HG03045 (cell line): ENCODE data around the gene DSCAM.

Source experiments
- ATAC-seq: cut with Tn5 transposase; IDR thresholded peaks from one replicate; pipeline ENCODE4 v1.9.1; 2021; ENCODE audit warnings: mild to moderate bottlenecking, moderate library complexity; ENCODE audit not compliant: unreplicated experiment

DSCAM gene

DNA sequence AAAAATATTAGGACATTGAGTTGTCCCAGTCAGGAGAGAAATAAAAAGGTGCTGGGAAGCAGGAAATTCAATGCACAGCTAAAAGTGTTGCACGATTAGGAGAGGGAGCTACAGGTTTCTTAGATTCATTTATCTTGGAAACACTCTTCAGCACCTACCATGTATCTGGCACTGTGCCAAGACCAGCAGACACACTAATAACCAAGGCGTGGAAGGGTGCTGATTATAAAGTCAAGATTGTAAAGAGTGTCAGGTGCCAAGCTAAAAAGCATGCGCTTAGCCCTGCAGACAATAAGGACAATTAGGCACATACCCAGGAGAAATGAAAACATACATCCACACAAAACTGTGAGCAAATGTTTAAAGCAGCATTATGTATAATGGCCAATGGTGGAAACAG lies 129.9 kb downstream of the DSCAM start:
- no peak for ATAC-seq

DNA sequence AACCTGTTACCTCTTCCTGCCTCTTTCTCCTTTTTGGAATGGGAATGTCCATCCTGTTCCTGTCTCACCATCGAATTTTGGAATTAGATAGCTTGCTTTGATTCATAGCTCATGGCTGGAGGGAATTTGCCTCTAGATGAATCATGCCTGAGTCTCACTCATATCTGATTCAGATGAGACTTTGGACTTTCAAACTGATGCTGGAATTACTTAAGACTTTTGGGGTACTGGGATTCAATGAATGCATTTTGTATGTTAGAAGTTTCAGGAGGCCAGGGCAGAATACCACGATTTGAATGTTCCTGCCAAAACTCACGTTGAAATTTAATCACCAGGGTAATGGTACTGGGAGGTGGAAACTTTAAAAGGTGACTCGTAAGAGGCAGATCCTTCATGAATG lies 132.4 kb downstream of the DSCAM start:
- ATAC-seq: no peak

DNA sequence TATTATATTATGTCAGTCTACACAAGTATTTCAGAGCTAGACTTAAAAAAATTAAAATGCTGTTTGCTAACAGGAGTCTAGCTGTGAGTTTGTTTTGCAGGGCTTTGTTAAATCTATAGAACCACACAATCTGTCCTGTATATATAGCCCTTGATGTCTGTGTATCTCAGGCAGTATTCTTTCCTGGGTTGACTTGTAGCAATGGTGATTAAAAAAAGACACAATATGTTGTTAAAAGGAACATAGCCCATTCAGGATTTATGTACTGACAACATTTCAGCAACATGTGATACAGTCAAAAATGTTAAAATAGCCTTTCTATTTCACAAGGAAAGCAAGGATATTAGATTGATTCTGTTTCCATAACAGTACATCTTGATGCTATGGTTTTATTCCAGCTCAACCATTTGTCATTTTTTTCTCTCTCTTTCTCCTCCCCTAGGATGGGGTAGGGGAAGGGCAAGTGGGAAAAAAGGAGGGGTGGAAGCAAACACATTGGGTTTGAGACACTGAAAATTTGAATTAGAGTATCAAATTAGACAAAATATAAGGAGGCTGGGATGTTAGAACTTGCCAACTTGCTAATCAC lies 139.2 kb downstream of the DSCAM start:
- no peak for ATAC-seq

DNA sequence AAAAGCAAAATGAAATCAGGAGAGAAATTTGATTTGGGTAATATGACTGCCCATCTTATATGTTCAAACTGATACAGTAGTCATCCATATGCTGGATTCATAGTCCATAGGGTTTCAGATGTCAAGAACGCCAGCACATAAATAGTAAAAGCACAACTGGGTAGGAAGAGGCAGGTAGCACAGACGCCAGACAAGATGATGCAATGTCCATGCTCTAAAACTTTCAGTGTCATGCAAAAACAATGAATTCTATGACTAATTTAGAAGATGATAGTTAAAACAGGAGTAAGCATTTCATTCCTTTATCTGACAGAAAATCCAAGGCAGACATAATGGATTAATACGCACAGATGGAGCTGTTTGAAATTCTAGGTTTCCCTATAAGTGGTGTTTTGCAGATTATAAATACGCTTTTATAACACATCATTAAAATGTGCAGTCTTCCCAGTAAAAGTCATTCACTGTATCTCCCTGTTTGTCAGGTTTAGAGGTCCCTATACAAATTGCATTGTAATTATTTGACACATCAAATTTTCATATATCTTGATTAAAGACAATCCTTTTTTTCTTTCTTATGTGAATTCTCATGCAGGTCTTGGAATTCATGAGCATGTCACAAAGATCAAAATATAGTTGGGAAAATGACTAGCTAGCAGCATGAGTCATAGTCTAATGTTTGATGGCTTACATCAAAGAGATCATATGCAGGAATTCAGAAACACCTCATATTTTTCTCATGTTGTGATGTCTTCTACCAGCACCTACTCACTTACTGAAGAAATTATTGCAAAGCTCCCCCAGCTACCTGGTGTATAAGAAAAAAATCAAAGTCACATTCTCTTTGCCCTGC lies 139.9 kb downstream of the DSCAM start:
- no peak for ATAC-seq

DNA sequence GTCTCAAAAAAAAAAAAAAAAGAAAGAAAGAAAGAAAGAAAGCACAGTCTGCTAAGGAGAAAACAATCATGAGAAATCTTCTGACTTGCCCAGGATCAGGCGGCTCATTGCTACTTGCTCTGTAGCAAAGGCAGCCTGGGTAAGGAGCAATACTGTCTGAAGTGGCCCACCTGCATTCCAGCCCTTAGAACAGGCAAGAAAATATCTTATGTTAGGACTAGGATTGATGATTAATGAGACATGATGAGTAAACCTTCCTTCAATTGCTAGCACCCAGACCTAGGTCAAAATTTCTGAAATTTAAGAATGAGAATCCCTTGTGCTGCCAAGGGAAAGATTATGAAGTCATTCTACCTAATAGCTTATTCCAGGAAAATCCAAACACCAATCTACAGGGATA lies 140.8 kb downstream of the DSCAM start:
- no peak for ATAC-seq

DNA sequence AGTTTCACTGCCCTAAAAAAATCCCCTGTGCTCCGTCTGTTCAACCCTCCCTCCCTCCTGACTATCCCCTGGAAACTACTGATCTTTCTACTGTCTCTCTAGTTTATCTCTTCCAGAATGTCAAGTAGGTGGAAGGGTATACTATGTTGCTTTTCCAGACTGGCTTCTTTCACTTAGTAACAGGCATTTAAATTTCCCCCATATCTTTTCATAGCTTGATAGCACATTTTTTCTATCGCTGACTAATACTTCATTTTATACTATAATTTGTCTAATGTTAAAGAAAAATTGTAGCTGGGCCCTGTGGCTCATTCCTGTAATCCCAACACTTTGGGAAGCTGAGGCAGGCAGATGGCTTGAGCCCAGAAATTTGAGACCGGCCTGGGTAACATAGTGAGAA lies 142.8 kb downstream of the DSCAM start:
- no peak for ATAC-seq

DNA sequence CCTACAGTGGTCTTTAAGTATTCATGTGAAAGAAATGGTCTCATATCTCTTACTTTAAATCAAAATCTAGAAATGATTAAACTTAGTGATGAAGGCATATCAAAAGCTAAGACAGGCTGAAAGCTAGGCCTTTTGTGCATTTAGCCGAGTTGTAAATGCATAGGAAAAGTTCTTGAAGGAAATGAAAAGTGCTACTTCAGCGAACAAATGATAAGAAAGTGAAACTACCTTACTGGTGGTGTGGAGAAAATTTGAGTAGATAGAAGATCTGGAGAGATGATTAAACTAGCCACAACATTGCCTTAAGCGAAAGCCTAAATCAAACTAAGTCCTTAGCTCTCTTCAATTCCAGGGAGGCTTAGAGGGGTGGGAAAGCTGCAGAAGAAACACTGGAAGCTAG lies 147.6 kb downstream of the DSCAM start:
- ATAC-seq: no peak

DNA sequence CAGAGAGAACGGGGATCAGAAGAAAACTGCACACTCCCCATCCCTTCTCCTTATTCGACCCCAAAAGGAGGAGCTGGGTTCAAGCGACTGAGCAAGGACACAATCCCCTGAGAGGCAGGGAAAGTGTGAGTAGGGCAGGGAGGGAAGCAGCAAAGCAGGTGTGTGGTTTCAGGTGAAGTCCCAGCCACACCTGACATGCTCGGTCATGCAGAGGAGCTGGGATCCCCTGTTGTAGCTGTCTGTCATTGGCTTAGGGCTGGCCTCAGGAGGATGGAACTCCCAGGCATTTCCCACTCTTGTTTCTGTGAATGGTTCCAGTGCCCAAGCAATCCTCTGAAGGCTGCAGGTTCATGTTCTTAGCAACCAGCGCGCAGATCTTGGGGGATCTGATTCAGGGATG lies 150.7 kb downstream of the DSCAM start:
- ATAC-seq: no peak

DNA sequence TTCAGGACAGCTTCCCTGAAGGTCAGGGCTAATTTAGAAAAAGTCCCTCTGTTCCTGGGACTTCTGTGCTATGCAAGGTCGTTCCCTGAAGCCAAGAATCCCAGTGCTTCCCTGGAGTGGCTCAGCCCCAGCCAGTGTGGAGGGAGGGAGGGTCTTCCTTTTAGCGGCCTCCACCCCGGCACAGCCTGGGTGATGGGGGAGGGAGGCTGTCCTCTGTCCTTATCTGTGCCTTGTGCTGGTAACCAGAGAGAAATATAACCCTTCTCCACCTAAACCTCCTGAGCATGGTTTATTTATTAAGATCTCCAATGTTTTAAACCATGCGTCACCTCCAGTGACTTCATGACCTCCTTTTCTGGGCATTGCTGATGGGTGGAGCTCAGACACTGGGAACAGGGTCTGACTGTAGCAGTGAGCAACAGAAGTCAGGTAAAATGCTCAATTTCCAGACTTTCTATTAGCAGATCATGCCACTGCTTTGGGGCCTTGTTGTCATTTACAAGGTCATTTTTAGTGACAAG lies 157.1 kb downstream of the DSCAM start:
- ATAC-seq: no peak

DNA sequence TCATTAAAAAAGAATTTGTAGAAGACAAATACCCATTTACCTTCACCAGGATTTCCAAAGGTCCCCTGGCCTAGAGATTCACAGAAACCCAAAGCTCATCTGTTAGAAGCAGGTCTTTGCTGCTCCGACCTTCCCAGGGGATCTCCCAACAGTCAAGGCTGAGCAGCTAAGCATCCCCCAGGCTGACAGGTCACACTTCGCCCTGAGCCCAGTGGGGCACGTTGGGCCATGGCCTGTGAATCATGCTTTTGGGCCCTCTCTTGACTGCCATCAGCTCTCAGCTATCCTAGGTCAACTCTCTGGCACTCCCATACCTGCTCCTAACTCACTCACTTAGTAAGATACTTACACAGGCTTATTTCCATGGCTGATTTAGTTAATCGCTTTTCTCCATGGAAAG lies 157.7 kb downstream of the DSCAM start:
- ATAC-seq: no peak

DNA sequence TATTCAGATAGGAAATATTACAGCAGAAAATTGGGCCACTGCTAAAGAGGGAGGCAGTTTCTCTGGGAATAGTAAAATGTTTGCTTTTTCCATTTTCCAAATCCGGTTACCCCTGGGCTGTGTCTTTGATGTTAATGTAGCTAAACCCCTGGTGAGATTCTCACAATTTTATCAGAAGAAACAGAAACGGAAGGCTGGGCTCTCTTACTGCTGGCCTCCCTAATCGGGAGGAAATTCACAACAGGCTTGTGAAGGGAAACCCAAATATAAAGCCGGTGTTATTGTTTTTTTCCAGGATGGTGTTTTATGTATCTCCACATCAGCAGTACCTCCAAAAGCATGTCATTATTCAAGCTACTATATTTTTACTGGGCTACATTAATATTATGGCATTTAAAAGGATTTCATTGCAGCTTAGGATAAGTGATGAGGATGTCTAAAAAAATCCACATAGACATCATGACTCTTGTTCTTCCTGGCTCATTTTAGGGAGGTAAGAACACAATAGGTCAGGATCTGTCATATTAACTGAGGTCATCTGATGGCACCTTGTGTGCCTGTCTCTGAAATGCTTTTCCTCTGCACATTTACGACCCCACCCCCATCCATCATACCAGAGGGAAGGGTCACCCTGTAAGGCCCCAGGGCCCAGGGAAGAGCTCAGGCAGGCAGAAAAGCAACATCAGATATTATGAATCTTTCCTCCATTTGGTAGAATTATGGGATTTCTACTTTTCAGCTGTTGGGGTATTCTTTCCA lies 158.7 kb downstream of the DSCAM start:
- no peak for ATAC-seq

DNA sequence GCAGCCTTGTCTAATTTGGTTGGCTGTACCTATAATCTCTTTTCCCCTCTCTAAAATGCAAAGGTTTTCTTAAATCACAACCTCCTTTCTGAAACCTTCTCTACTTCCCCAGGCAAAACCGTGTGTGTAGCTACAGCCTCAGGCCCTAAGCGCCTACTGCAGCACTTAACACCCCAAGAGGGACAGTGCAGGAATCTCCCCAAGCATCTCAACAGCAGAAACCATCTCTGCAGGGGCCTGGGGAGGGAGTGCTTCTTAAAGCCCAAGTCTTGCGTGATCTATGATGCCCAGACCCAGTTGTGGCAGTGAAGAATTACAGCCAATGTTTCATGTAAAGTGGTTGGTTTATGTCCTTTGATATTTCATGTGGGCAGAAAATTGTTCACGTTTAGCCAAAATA lies 159.3 kb downstream of the DSCAM start:
- no peak for ATAC-seq

DNA sequence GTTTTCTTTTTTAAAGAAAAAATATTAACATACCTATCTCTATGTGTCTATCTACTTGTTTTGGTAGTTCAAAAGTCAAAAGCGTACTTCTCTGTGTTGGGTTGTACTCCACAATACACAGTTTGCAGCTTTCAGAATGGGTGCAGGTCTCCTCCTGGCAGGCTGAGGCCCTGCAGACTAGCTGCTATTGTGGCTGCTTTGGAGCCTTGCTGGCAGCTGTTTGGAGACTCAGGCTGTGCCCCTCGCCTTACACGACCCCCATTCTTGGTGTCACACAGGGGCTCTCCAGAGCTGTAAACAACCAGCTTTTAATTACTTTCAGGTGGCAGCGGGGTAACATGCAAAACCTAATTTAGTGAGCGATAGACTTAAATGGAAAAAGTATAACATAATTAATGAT lies 160.4 kb downstream of the DSCAM start:
- no peak for ATAC-seq

DNA sequence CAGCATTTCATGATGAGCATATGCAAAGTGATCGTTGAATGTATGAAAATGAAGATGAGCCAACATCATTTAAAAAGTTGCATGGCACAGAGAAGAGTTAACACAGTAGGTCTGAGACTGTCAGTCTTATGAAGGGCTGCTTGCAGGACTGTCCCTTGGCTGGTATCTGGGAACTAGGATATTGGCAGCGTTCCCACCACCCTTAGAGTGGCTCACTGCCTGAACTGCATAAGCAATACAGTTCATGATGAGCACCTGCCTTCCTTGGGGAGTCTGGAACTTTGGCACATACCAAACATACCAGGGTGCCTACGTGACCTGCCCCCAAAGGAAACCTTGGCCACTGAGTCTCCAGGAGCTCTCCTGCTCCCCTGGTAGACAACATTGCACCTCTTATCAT lies 161.8 kb downstream of the DSCAM start:
- no peak for ATAC-seq

DNA sequence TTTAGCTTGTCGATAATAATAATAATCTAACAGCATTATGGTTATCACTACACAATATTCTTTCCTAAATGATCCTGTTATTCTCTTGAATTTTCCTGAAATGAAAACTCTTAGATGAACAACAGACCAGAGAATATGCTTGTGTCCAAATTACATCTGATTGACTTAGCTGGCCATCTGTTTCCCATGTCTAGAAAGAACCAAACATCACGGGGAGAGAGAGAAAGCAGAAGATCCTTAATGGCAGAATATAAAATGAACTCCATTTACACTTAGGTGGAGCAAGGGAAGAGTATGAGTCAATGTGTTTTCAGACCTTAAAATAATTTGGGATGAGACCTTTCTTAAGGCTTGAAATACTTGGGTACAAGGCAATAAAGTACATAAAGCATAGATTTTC lies 162.2 kb downstream of the DSCAM start:
- ATAC-seq: no peak

DNA sequence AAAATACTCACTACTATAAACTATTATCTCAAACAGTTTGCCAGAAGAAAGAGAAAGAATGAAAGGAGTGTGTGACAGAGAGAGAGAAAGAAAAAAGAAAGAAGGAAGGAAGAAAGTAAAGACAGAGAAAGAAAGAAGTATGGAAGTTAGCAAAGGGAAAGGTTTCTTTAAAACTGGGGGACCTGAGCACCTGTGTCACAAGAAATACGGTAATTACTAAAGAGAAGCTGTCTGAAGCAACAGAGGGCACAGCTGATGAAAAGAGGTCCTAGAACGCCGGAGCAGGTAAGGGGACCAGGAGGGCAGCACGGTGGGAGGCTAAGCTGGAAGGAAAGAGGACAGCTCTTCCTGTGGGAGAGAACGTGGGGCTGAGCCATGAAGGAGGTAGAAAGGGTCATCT lies 163.6 kb downstream of the DSCAM start:
- ATAC-seq: no peak

DNA sequence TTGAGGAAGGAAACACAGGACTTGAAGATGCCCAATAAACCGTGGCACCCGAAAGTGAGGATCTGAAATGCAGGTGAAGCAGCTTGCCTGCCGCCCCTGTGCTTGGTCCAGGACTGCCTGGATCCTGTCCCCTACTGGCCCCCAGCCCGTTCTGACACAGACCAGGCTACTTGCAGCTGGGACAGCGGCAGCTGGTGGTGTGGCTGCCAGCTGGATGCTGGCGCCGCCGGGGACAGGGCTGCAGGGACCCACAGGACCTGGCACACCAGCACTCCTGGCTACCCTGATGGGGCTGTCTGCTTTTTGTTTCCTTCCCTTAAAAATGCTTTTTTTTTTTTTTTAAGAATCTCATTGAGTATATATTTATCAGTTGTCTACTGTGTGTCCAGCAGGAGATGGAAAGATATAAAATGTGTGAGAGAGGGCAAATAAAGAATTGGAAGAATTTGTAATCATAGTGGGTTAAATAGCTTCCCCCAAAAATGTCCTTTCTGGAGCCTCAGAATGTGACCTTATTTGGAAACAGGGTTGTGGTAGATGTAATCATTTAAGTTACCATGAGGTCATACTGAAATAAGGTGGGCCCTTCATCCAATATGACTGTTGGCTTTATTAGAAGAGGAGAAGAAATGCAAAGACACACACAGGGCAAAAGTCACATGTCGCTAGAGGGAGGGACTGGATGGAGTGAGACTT lies 165.6 kb downstream of the DSCAM start:
- ATAC-seq: no peak

DNA sequence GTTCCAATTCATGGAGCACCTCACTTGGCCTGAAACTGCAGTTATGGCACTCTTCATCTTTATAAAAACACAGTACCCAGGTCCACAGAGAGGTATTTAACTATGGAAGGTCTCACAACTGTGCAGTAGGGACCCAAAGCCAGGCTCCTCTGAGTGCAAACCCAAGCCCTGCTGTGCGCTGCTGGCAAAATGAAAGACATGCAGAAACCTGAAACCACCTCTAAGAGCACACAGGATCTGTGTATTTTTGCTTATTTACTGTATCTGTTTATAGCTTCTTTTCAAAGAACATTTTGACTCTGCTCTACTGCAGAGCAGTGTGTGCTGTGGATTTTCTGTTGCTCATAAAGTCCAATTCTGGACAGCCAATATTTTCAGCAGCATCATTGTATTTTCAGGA lies 166.6 kb downstream of the DSCAM start:
- ATAC-seq: no peak

DNA sequence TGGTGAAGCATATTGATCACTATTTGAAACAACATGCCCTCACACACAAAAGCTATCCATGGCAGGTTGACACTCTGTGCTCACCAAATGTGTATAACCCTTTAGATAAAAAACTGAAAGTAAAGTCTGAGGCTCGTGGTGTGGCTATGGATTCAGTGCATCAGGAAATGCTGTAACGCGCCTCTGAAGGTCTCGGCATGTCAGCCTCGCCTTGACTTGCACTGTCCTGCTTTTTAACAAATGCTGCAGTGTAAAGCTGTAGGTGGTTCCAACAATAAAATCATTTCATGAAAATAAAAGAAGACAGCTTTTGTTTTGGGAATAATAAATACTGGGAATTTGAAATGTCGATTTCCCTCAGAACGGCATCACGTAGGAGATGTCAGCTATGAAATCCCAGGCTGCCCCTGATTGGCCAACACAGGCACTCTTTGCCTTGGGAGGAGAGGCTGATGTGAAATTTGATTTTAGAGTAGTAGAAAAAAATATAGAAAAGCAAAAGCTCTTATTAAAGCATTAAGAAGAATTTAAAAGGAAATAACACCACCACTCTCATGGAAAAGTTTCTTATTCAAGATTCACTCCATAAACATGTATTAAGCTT lies 168.2 kb downstream of the DSCAM start:
- ATAC-seq: no peak

DNA sequence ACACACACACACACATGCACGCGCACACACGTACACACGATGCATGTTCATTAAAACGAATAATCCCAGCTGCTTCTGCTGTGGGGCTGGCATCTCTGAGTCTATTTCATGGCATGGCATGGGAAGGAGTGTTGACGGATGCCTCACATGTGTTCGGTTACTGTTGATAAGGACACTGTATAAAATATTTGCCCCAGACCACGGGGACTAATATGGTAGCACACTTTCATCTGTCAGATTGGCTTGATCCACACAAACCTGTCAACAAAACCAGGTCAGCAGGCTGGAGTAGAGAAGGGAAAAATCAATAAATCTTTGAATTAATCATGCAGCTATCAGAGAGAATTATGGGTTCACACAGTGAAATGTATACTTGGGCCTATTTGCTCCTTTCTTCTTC lies 171.9 kb downstream of the DSCAM start:
- no peak for ATAC-seq

DNA sequence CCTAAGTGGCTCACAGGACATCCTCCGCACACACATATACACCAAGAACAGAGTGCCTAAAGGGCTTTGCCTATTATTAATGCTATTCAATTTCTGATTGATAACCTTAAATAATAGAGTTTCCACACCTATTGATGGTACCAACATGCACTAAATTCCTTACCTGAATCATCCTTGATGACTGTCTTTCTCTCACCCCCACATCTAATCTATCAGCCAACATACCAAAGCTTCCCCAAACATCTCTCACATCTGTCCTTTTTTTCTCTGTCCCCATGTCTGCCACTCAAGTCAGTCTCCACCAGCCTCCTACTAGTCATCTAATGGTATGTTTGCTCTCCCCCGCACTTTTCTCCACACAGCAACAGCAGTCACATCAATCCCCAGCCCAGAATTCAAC lies 174.4 kb downstream of the DSCAM start:
- no peak for ATAC-seq
